Esophagus muscularis mucosa (tissue), 3 donors: ENCODE data around the gene MAP2K2.

Experiments
- POLR2A ChIP-seq: fragments of 450-650 bp; IDR thresholded peaks from one replicate; pipeline ENCODE4 v1.6.1; 2017; ENCODE audit warnings: antibody characterized with exemption, moderate library complexity, mild to moderate bottlenecking, low read depth
- POLR2AphosphoS5 ChIP-seq, 2 donors: sonication (generic); formaldehyde crosslinking; IDR thresholded peaks; one replicate each; pipeline ENCODE4 v1.6.1; 2017; ENCODE audit warnings: antibody characterized with exemption in 2 of 2
- TF ChIP-seq, protein P1 (sequence below), 3 experiments: fragments of 200-600 bp in 2 of 3; fragments of 450-650 bp in 1 of 3; sonication (generic) in 2 of 3; IDR thresholded peaks; one replicate each; pipeline ENCODE4 v1.5.1; 2017 to 2019; ENCODE audit warnings: antibody characterized with exemption in 3 of 3, mild to moderate bottlenecking in 2 of 3, moderate library complexity in 1 of 3

DNA sequence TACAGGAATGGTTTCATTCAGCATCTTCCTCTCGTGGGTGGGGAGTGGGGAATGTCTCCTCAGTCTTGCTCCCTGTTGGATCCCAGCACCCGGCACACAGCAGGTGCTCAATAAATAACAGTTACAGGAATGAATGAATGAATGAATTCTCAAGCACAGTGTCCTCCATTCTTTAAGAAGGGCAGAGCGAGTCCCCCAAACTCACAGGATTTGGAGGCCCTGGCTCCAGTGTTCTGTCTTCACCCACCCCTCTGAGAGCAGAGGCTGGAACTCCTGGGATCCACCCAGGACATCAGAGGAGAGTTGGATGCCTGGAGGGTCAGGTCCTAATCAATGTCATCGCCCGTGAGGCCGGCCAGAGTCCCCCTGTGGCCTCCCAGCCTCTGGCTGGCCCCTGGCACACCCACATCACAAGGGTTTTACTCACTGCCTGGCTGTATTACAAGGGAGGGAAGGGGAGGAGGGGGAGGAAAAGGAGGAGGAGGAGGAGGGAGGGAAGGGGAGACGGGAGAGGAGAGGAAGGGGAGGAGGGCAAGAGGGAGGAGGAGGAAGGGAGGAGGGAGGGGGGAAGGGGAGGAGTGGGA is 20.8 kb upstream of the MAP2K2 start:
- TF ChIP-seq POLR2A (no peak), POLR2AphosphoS5 (IDR thresholded peaks at IDR 0.05) (no peak)
- TF ChIP-seq, protein P1, sequence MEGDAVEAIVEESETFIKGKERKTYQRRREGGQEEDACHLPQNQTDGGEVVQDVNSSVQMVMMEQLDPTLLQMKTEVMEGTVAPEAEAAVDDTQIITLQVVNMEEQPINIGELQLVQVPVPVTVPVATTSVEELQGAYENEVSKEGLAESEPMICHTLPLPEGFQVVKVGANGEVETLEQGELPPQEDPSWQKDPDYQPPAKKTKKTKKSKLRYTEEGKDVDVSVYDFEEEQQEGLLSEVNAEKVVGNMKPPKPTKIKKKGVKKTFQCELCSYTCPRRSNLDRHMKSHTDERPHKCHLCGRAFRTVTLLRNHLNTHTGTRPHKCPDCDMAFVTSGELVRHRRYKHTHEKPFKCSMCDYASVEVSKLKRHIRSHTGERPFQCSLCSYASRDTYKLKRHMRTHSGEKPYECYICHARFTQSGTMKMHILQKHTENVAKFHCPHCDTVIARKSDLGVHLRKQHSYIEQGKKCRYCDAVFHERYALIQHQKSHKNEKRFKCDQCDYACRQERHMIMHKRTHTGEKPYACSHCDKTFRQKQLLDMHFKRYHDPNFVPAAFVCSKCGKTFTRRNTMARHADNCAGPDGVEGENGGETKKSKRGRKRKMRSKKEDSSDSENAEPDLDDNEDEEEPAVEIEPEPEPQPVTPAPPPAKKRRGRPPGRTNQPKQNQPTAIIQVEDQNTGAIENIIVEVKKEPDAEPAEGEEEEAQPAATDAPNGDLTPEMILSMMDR (IDR thresholded peaks at IDR 0.05) = no peak
